RWPE2 (cell line): ENCODE data around the gene ARCN1.
"Not testable (repeated sequence)": the region's sequence is repeated elsewhere in the genome, so short reads cannot be mapped to it uniquely, and the experiment has no call there.

Experiments
- ATAC-seq: fragments of 200-7000 bp; cut with Tn5 transposase; 3 replicates; pipeline ENCODE4 v1.9.1; 2021; ENCODE audit warnings: low read depth
- DNase-seq: peaks from one replicate; pipeline ENCODE4 v3.0.0-alpha.2; 2020; ENCODE audit warnings: low spot score
- H3K27ac ChIP-seq: fragments of 450-650 bp; 2 replicates; pipeline ENCODE4 v1.5.1; 2017; ENCODE audit warnings: mild to moderate bottlenecking; ENCODE audit not compliant: poor library complexity, severe bottlenecking
- H3K27me3 ChIP-seq: fragments of 250-450 bp; sonication (Bioruptor Pico); 2 replicates; pipeline ENCODE4 v1.5.1; 2021; ENCODE audit warnings: mild to moderate bottlenecking, moderate library complexity; ENCODE audit not compliant: insufficient read depth, poor library complexity, severe bottlenecking
- H3K36me3 ChIP-seq: fragments of 250-450 bp; sonication (Bioruptor Pico); 2 replicates; pipeline ENCODE4 v1.5.1; 2020; ENCODE audit warnings: low read depth, mild to moderate bottlenecking, moderate library complexity
- H3K4me1 ChIP-seq: fragments of 250-450 bp; sonication (Bioruptor Pico); 2 replicates; pipeline ENCODE4 v1.5.1; 2021; ENCODE audit warnings: mild to moderate bottlenecking, moderate library complexity; ENCODE audit not compliant: insufficient read depth, poor library complexity, severe bottlenecking
- H3K4me3 ChIP-seq: fragments of 250-450 bp; sonication (Bioruptor Pico); 2 replicates; pipeline ENCODE4 v1.5.1; 2021; ENCODE audit warnings: mild to moderate bottlenecking, moderate library complexity; ENCODE audit not compliant: severe bottlenecking
- H3K9me3 ChIP-seq: fragments of 250-450 bp; sonication (Bioruptor Pico); 2 replicates; pipeline ENCODE4 v1.5.1; 2021; ENCODE audit warnings: mild to moderate bottlenecking, moderate library complexity; ENCODE audit not compliant: severe bottlenecking
- TF ChIP-seq, protein P1 (sequence below): fragments of 450-650 bp; IDR thresholded peaks from one replicate; pipeline ENCODE4 v1.5.1; 2017; ENCODE audit warnings: mild to moderate bottlenecking, moderate library complexity; ENCODE audit not compliant: poor library complexity, severe bottlenecking

ARCN1 gene

DNA sequence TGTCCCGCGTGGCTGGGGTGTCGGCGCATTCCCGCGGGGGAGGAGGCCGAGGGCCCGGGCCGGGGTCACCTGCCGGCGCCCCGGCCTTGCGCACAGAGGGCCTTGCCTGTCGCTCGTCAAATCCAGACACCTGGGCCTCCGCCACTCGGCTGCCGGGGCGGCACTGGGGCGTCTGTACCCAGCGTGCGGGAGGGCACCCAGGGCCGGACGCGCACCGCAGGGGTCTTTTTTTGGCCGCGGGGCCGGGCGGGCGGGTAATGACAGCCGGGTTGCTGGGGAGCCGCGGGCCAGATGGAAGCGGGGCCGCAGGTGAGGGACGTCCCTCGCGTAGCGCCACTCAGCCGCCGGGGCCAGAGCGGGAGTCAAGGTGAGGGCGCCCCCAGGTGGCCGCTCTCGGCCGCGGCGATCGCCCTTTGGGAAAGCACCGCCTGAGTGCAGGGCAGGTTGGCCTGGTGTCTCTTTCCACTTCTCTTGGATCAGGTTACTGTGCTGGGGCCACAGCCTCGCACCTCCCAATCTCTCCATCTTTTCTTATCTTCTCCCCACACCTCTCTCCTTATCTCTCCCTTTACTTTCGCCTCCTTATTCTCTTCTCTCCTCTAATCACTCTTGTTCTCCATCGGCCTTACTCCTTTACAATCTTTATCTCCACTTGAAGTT, 38.7 kb downstream of the ARCN1 start:
- Histone ChIP-seq H3K9me3 (no peaks in the 10 kb centered on the region), H3K27me3 (no peaks in the 10 kb centered on the region), H3K4me3 (no peak overlapping the region), H3K4me1 (peaks cover 4% of the 10 kb centered on the region), H3K27ac (no peak overlapping the region), H3K36me3 (no peaks in the 10 kb centered on the region)
- no peak for DNase-seq
- ATAC-seq = no peak
- TF ChIP-seq, protein P1, sequence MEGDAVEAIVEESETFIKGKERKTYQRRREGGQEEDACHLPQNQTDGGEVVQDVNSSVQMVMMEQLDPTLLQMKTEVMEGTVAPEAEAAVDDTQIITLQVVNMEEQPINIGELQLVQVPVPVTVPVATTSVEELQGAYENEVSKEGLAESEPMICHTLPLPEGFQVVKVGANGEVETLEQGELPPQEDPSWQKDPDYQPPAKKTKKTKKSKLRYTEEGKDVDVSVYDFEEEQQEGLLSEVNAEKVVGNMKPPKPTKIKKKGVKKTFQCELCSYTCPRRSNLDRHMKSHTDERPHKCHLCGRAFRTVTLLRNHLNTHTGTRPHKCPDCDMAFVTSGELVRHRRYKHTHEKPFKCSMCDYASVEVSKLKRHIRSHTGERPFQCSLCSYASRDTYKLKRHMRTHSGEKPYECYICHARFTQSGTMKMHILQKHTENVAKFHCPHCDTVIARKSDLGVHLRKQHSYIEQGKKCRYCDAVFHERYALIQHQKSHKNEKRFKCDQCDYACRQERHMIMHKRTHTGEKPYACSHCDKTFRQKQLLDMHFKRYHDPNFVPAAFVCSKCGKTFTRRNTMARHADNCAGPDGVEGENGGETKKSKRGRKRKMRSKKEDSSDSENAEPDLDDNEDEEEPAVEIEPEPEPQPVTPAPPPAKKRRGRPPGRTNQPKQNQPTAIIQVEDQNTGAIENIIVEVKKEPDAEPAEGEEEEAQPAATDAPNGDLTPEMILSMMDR = peak; percentile 33

DNA sequence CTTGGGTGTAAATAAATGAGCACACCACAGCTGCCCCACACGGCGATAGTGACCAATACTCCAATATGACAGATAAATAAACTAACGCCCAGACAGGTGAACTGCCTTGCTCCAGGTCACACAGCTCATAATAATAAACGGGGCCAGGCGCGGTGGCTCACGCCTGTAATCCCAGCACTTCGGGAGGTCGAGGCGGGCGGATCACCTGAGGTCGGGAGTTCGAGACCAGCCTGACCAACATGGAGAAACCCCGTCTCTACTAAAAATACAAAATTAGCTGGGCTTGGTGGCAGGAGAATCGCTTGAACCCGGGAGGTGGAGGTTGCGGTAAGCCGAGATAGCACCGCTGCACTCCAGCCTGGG, 39.2 kb downstream of the ARCN1 start:
- H3K27ac ChIP-seq, ATAC-seq, H3K4me3 ChIP-seq, H3K36me3 ChIP-seq, H3K4me1 ChIP-seq, H3K9me3 ChIP-seq, H3K27me3 ChIP-seq, DNase-seq: not testable (repeated sequence)

DNA sequence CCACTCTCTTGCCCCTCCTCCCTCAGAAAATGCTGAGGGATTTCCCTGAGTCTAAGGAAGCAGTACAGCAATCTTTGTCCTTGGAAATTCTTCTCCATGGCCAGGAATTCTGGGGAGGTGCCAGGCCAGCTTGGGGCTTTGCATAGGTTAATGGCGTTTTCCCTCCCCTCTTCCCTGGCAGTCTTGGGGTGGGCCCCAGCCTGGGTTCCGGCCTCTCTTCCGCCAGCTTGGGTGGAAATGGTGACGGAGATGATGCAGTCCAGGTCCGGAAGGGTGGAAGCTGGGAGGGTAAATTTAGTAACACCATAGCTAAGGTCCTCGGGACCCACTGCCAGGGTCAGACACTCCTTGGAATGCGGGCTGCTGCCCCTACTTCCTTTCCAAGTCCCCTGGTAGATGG, 40.2 kb downstream of the ARCN1 start:
- H3K4me3 ChIP-seq = no peak overlapping the region
- peaks cover 4% of the 10 kb centered on the region for H3K4me1 ChIP-seq
- H3K27ac ChIP-seq = peak overlapping the region; percentile 3

DNA sequence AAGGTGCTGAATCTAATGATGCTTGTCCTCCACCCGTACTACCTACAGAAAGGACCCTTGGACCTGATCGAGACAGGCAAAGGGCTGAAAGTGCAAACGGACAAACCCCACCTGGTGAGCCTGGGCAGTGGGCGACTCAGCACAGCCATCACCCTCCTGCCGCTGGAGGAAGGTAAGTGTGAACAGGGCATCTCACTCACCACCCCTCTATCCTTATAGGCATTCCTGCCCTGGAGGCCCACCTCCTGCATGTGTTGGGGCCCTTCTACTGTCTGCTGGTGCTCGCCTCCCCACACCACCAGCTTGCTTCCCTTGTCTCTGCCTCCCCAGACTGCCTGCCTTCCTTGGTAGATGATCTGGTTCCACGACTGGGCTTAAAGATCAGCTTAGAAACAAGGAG, 42.3 kb downstream of the ARCN1 start:
- TF ChIP-seq, protein P1 = no peak
- Histone ChIP-seq H3K27me3 (no peaks in the 10 kb centered on the region), H3K36me3 (peaks cover 7% of the 10 kb centered on the region; the same call in 1 of the 2 replicates), H3K4me3 (no peak overlapping the region), H3K9me3 (no peaks in the 10 kb centered on the region), H3K27ac (no peak overlapping the region), H3K4me1 (peaks cover 23% of the 10 kb centered on the region)
- DNase-seq = no peak
- no peak for ATAC-seq

More for the DNA sequence above, 40.2 kb downstream of the ARCN1 start:
- no peaks in the 10 kb centered on the region for H3K9me3 ChIP-seq
- no peak for DNase-seq
- no peak for ATAC-seq
- TF ChIP-seq, protein P1 = no peak
- H3K27me3 ChIP-seq = no peaks in the 10 kb centered on the region
- peaks cover 7% of the 10 kb centered on the region; the same call in 1 of the 2 replicates for H3K36me3 ChIP-seq

DNA sequence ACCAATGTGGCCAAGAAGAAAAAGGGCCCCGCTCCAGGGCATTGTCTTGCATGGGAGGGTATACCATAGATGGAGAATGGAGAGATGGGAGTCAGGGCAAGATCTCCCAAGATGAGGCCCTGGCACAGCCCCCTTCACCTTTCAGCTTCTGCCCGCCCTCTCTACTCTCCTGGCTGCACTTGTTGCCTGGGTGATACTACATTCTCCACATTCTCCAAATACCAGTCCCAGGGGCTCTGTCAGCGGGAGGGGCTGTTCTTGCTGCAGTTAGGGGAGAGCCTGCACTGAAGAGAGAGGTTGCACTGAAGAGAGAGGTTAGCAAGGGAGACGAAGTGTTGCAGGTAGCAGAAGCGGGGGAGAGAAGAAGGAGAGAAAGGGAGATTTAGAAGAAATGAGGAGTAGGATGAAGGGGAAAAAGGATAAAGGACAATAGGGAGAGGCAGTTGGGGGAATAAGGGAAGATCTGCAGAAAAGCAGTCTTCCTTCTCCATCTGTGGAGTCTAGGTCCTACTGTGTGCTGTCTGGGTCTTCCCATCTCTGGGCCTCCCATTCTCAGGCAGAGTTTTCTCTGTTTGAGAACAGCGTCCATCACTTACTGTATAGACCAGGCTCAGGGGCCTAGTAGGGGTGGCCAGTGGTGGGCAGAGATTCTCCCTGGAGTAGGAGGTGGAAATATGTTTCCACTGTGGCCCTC, 43.2 kb downstream of the ARCN1 start:
- Histone ChIP-seq H3K27ac (peak overlapping the region; percentile 99), H3K4me1 (peaks cover 32% of the 10 kb centered on the region), H3K27me3 (no peaks in the 10 kb centered on the region), H3K4me3 (no peak overlapping the region), H3K9me3 (no peaks in the 10 kb centered on the region), H3K36me3 (peaks cover 7% of the 10 kb centered on the region; the same call in 1 of the 2 replicates)
- TF ChIP-seq, protein P1 = no peak
- ATAC-seq (peak; percentile 20; the same call in 2 of the 3 replicates), DNase-seq (no peak)
